Measurements from ENCODE around the gene FAM107B. TPM values are rescaled to one million over a fixed set of nuclear protein-coding genes. Genes with fewer than 3 reads are reported as not detected.
A peak's percentile ranks its signal among the peaks of the same experiment; 100 is the strongest.

FAM107B gene
- total and polyA plus RNA-seq, 2 experiments from 2014 or later, result 3.4 to 5.2 TPM

- Histone ChIP-seq H3K79me2 (ENCODE audit: insufficient read depth) (no peaks in the 10 kb centered on the region), H2AFZ (no peak overlapping the region), H3K4me1 (ENCODE audit: insufficient read depth) (no peaks in the 10 kb centered on the region), H3K36me3 (ENCODE audit: low read depth) (no peaks in the 10 kb centered on the region), H3K4me3 (no peak overlapping the region), H3K9me2 (ENCODE audit: insufficient read depth) (no peaks in the 10 kb centered on the region), H3F3A (ENCODE audit: insufficient read depth) (no peaks in the 10 kb centered on the region), H4K20me1 (ENCODE audit: insufficient read depth) (no peaks in the 10 kb centered on the region), H3K4me2 (ENCODE audit: unreplicated experiment) (no peak overlapping the region), H3K27ac (no peak overlapping the region), H3K27me3 (replicated peaks; ENCODE audit: insufficient read depth) (no peaks in the 10 kb centered on the region; the same call in 1 of the 2 replicates), H3K9ac (no peak overlapping the region), H3K9me3 (ENCODE audit: low read depth) (no peaks in the 10 kb centered on the region)
- 63 to 73% methylated on average over 5 of the region's 5 CpGs for WGBS, 2 experiments (ENCODE audit: low coverage in 1 of 2, low lambda C conversion rate in 2 of 2, missing lambda C conversion rate in 2 of 2)
- TF ChIP-seq EZH2phosphoT487 (IDR thresholded peaks at IDR 0.05; ENCODE audit: insufficient read depth, low read depth) (no peak), EZH2 (IDR thresholded peaks at IDR 0.05; ENCODE audit: insufficient read depth, poor library complexity, severe bottlenecking) (no peak)
- in situ Hi-C loops (cut with MboI), result no loop called here
- no peak for DNase-seq
Measured at GRCh38 chr10:14784459-14785055, 9.9 kb upstream of the FAM107B start.

- Histone ChIP-seq H3K79me2 (ENCODE audit: insufficient read depth) (no peaks in the 10 kb centered on the region), H3K27ac (no peak overlapping the region), H2AFZ (no peak overlapping the region), H3F3A (ENCODE audit: insufficient read depth) (no peaks in the 10 kb centered on the region), H3K4me1 (ENCODE audit: insufficient read depth) (no peaks in the 10 kb centered on the region; the same call in 1 of the 2 replicates), H4K20me1 (ENCODE audit: insufficient read depth) (no peaks in the 10 kb centered on the region), H3K9me3 (ENCODE audit: low read depth) (no peaks in the 10 kb centered on the region), H3K4me3 (no peak overlapping the region), H3K4me2 (ENCODE audit: unreplicated experiment) (no peak overlapping the region), H3K9ac (no peak overlapping the region), H3K36me3 (ENCODE audit: low read depth) (no peaks in the 10 kb centered on the region), H3K27me3 (replicated peaks; ENCODE audit: insufficient read depth) (no peaks in the 10 kb centered on the region; the same call in 1 of the 2 replicates), H3K9me2 (ENCODE audit: insufficient read depth) (no peaks in the 10 kb centered on the region)
- 87 to 90% methylated on average over 9 of the region's 9 CpGs for WGBS, 2 experiments (ENCODE audit: low coverage in 1 of 2, low lambda C conversion rate in 2 of 2, missing lambda C conversion rate in 2 of 2)
- in situ Hi-C loops (cut with MboI), result no loop called here
- TF ChIP-seq EZH2phosphoT487 (IDR thresholded peaks at IDR 0.05; ENCODE audit: insufficient read depth, low read depth) (no peak), EZH2 (IDR thresholded peaks at IDR 0.05; ENCODE audit: insufficient read depth, poor library complexity, severe bottlenecking) (no peak)
- no peak for DNase-seq
Measured at GRCh38 chr10:14782691-14783363, 8.1 kb upstream of the FAM107B start.

- no peak overlapping the region for H3K9ac ChIP-seq
Measured at GRCh38 chr10:14781763-14782162, 7.1 kb upstream of the FAM107B start.

GRCh38 chr10:14779001-14779651, 4.4 kb upstream of the FAM107B start:
- WGBS, 2 experiments (ENCODE audit: low coverage in 1 of 2, low lambda C conversion rate in 2 of 2, missing lambda C conversion rate in 2 of 2), result 31 to 32% methylated on average over 6 of the region's 6 CpGs
- no peaks in the 10 kb centered on the region for H3K9me2 ChIP-seq (ENCODE audit: insufficient read depth)
- H3K4me2 ChIP-seq (ENCODE audit: unreplicated experiment), result no peak overlapping the region
- peak; percentile 49 for DNase-seq
- no peaks in the 10 kb centered on the region for H3K36me3 ChIP-seq (ENCODE audit: low read depth)
- H4K20me1 ChIP-seq (ENCODE audit: insufficient read depth), result no peaks in the 10 kb centered on the region
- H3F3A ChIP-seq (ENCODE audit: insufficient read depth), result no peaks in the 10 kb centered on the region
- peaks cover 10% of the 10 kb centered on the region; the same call in 1 of the 2 replicates for H3K27me3 ChIP-seq (replicated peaks; ENCODE audit: insufficient read depth)
- H3K4me3 ChIP-seq, result no peak overlapping the region
- no peaks in the 10 kb centered on the region for H3K9me3 ChIP-seq (ENCODE audit: low read depth)
- no peaks in the 10 kb centered on the region for H3K79me2 ChIP-seq (ENCODE audit: insufficient read depth)
- no peaks in the 10 kb centered on the region; the same call in 1 of the 2 replicates for H3K4me1 ChIP-seq (ENCODE audit: insufficient read depth)
- no peak overlapping the region for H3K9ac ChIP-seq
- in situ Hi-C loops (cut with MboI), result no loop called here
- no peak for TF ChIP-seq EZH2 (IDR thresholded peaks at IDR 0.05; ENCODE audit: insufficient read depth, poor library complexity, severe bottlenecking)
- TF ChIP-seq EZH2phosphoT487 (IDR thresholded peaks at IDR 0.05; ENCODE audit: insufficient read depth, low read depth), result no peak
- no peak overlapping the region for H3K27ac ChIP-seq
- H2AFZ ChIP-seq, result no peak overlapping the region

More at GRCh38 chr10:14781763-14782162, 7.1 kb upstream of the FAM107B start:
- Histone ChIP-seq H3K4me2 (ENCODE audit: unreplicated experiment) (no peak overlapping the region), H3K36me3 (ENCODE audit: low read depth) (no peaks in the 10 kb centered on the region), H3K4me1 (ENCODE audit: insufficient read depth) (no peaks in the 10 kb centered on the region; the same call in 1 of the 2 replicates), H3K27ac (no peak overlapping the region), H2AFZ (no peak overlapping the region), H3K9me3 (ENCODE audit: low read depth) (no peaks in the 10 kb centered on the region), H3K4me3 (no peak overlapping the region), H3F3A (ENCODE audit: insufficient read depth) (no peaks in the 10 kb centered on the region), H4K20me1 (ENCODE audit: insufficient read depth) (no peaks in the 10 kb centered on the region), H3K79me2 (ENCODE audit: insufficient read depth) (no peaks in the 10 kb centered on the region), H3K9me2 (ENCODE audit: insufficient read depth) (no peaks in the 10 kb centered on the region), H3K27me3 (replicated peaks; ENCODE audit: insufficient read depth) (no peaks in the 10 kb centered on the region)
- in situ Hi-C loops (cut with MboI), result no loop called here
- WGBS, 2 experiments (ENCODE audit: low coverage in 1 of 2, low lambda C conversion rate in 2 of 2, missing lambda C conversion rate in 2 of 2), result 97 to 98% methylated on average over 7 of the region's 7 CpGs
- no peak for DNase-seq
- no peak for TF ChIP-seq EZH2 (IDR thresholded peaks at IDR 0.05; ENCODE audit: insufficient read depth, poor library complexity, severe bottlenecking)
- no peak for TF ChIP-seq EZH2phosphoT487 (IDR thresholded peaks at IDR 0.05; ENCODE audit: insufficient read depth, low read depth)

All from GM23248 (cell line).